Measurements from ENCODE around the gene ARHGAP25.

DNA sequence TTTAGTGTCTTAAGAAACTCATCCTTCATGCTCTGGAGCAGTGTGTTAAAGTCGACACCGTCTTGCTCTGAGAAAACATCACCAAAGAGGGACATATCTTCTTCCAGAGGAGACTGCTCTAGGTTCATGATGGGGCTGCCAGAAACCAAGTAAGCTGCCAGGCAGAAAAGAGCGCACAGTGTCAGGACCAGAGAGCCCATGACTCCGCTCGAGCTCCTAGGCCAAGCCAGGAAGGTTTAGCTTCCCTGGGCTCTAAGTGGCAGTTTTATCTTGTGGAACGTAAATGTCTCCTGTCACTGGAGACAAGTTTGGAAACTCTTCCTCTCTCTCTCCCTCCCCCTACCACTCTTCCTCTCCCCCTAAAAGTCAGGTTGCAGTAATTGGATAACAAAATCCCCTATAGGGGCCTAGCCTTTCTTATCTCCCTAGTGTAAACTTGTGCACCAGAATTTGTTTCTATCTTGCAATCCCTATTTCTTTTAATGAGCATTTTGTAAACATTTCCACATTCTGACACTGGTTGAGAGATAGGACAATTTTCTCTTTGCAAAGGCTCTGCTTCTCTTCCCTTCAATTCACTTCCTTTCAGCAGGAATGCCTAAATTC lies 136.7 kb downstream of the ARHGAP25 start, which contains the start of gene BMP10:
- TF ChIP-seq, protein P1, sequence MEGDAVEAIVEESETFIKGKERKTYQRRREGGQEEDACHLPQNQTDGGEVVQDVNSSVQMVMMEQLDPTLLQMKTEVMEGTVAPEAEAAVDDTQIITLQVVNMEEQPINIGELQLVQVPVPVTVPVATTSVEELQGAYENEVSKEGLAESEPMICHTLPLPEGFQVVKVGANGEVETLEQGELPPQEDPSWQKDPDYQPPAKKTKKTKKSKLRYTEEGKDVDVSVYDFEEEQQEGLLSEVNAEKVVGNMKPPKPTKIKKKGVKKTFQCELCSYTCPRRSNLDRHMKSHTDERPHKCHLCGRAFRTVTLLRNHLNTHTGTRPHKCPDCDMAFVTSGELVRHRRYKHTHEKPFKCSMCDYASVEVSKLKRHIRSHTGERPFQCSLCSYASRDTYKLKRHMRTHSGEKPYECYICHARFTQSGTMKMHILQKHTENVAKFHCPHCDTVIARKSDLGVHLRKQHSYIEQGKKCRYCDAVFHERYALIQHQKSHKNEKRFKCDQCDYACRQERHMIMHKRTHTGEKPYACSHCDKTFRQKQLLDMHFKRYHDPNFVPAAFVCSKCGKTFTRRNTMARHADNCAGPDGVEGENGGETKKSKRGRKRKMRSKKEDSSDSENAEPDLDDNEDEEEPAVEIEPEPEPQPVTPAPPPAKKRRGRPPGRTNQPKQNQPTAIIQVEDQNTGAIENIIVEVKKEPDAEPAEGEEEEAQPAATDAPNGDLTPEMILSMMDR (IDR thresholded peaks at IDR 0.05), result no peak
- TF ChIP-seq EZH2phosphoT487 (IDR thresholded peaks at IDR 0.05) (no peak), EZH2 (IDR thresholded peaks at IDR 0.05) (no peak)
